ENCODE measurements around the gene MPP4.

MPP4 gene

DNA sequence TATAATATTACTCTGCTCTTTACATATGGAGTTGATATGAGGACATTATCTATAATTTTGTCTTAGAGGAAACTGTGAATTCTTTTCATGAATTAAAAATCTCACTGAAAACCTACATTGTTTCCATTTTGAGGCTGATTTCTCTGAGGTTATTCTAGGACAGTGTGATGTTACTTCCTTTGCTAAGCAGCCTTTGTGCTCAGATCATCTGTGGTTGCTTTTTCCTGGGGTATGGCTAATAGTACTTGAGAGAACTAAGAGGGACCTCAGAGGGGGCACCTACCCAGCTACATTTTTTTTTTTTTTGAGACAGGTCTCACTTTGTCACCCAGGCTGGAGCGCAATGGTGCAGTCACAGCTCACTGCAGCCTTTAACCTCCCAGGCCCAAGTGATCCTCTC lies 8.7 kb upstream of the MPP4 start:
- Histone ChIP-seq H3K4me3 (ENCODE audit: low read depth in 1 of 2, low read length in 2 of 2) (no peak overlapping the region), H3K36me3 (ENCODE audit: control insufficient read depth in 1 of 2, insufficient read depth in 2 of 2, low read length in 2 of 2) (peaks cover 39 to 52% of the 10 kb centered on the region in 2 donors), H3K27ac (ENCODE audit: low read length) (no peak overlapping the region), H3K9me3 (ENCODE audit: control insufficient read depth in 1 of 2, low read length in 2 of 2) (no peaks in the 10 kb centered on the region), H3K27me3 (ENCODE audit: low read depth, low read length) (no peaks in the 10 kb centered on the region), H3K4me1 (ENCODE audit: control insufficient read depth in 1 of 2, insufficient read depth in 2 of 2, low read length in 2 of 2) (no peaks in the 10 kb centered on the region)

DNA sequence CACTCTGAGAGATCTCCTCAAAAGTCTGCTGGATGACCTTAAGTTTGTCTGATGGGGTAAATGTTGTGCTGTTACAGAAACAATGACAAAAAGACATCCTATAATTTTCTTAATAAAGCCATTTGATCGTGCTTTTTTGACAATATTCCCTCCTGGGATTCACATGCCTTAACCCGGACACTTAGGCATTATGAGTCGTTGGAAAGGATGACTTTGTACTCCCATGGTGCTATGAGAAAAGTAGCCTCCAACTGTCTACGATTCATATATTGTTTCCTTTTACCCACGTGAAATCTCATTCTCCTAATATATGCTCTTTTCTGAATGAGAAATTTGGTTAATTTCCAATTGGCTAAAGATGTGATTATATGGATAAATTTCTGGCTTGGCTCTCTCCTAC lies 6.1 kb upstream of the MPP4 start:
- no peak overlapping the region for H3K27ac ChIP-seq (ENCODE audit: low read length)
- no peak overlapping the region for H3K4me3 ChIP-seq (ENCODE audit: low read depth in 1 of 2, low read length in 2 of 2)
- no peaks in the 10 kb centered on the region for H3K9me3 ChIP-seq (ENCODE audit: control insufficient read depth in 1 of 2, low read length in 2 of 2)
- no peaks in the 10 kb centered on the region for H3K27me3 ChIP-seq (ENCODE audit: low read depth, low read length)
- no peaks in the 10 kb centered on the region for H3K4me1 ChIP-seq (ENCODE audit: control insufficient read depth in 1 of 2, insufficient read depth in 2 of 2, low read length in 2 of 2)
- peaks cover 36 to 50% of the 10 kb centered on the region in 2 donors for H3K36me3 ChIP-seq (ENCODE audit: control insufficient read depth in 1 of 2, insufficient read depth in 2 of 2, low read length in 2 of 2)

DNA sequence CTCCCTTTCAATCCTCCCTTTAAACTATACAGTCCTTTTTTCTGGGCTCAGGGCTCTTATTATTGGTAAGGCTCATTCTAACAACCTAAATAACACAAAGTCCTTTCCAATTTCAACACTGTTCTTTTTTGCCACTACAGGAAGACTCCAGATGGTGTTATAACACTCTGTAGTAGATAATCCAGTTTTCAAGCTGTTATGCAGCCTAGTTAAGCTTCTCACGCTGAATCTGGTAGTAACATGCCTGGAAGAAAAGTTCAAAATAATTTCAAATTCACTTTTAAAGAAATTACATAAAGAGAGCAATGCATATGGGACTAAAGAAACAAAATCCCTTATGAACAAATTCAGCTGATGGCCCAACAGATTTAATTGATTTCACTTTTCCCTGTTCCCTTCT lies 3.2 kb upstream of the MPP4 start:
- Histone ChIP-seq H3K27me3 (ENCODE audit: low read depth, low read length) (no peaks in the 10 kb centered on the region), H3K36me3 (ENCODE audit: control insufficient read depth in 1 of 2, insufficient read depth in 2 of 2, low read length in 2 of 2) (peaks cover 27 to 34% of the 10 kb centered on the region in 2 donors), H3K9me3 (ENCODE audit: control insufficient read depth in 1 of 2, low read length in 2 of 2) (no peaks in the 10 kb centered on the region), H3K27ac (ENCODE audit: low read length) (no peak overlapping the region), H3K4me1 (ENCODE audit: control insufficient read depth in 1 of 2, insufficient read depth in 2 of 2, low read length in 2 of 2) (peaks cover 0 to 4% of the 10 kb centered on the region in 2 donors), H3K4me3 (ENCODE audit: low read depth in 1 of 2, low read length in 2 of 2) (no peak overlapping the region)

DNA sequence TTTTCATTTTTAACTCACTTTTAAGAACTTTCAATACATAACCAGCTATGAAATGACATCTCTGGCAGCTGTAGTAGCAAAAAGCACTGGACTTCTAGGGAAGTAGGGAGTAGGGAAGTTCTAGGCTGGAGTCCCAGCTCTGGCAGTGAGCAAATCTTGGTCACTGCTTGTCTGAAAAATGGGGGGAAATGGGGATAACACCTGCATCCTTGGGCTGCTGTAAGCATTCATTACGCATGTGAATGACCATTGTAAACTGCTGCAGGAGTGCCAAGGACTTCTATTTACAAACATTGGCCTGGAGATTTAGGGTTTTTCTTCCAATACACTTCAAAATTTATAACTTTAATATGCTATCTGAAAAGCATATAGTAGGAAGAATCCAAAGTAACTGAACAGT lies 972 bp upstream of the MPP4 start:
- Histone ChIP-seq H3K9me3 (ENCODE audit: control insufficient read depth in 1 of 2, low read length in 2 of 2) (no peaks in the 10 kb centered on the region), H3K4me3 (ENCODE audit: low read depth in 1 of 2, low read length in 2 of 2) (no peak overlapping the region), H3K27ac (ENCODE audit: low read length) (no peak overlapping the region), H3K36me3 (ENCODE audit: control insufficient read depth in 1 of 2, insufficient read depth in 2 of 2, low read length in 2 of 2) (peaks cover 19% of the 10 kb centered on the region in 2 donors), H3K27me3 (ENCODE audit: low read depth, low read length) (no peaks in the 10 kb centered on the region), H3K4me1 (ENCODE audit: control insufficient read depth in 1 of 2, insufficient read depth in 2 of 2, low read length in 2 of 2) (peaks cover 0 to 4% of the 10 kb centered on the region in 2 donors)

DNA sequence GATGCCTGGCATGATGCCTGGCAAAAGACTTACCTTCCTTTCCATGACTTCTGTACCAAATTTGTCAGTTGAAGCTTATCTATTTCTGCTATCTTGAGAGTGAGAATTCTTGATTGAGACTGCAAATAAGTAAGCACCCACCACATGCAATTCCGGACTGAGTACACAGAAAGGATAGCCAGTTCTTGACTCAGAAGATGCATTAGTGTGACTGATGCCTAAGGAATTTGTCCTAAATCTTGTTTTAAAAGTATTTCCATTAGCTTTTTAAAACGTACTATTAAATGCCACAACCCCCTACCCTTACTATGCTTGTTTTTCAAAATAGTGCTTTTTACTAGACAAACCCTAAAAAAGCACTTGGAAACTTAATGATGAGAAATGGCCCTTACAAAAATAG lies 545 bp downstream of the MPP4 start:
- Histone ChIP-seq H3K27ac (ENCODE audit: low read length) (no peak overlapping the region), H3K9me3 (ENCODE audit: control insufficient read depth in 1 of 2, low read length in 2 of 2) (no peaks in the 10 kb centered on the region)

DNA sequence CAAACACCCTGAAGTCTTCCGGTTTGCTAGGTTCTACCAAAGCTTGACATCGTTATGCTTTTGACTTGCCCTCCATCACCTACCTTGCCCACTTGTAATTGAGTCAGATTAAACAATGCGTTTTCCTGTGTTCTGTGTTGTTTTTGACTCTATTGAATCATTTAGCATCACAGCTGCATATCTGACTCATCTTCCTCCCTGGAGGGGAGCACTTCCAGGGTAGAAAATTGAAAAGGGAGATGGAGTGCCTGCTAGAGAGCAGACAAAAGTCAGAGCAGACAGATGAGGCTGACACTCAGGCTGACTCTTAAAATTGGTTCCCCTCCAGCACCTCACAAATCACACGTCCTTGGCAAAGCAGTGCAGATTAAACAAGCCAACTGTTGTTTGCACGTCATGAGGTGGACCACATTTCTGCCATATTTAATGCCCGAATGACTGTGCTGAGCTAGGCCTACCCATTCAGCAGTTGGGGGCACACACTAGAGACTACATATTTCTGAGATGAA lies 2.2 kb downstream of the MPP4 start:
- Histone ChIP-seq H3K27me3 (ENCODE audit: low read depth, low read length) (no peaks in the 10 kb centered on the region), H3K9me3 (ENCODE audit: control insufficient read depth in 1 of 2, low read length in 2 of 2) (no peaks in the 10 kb centered on the region), H3K27ac (ENCODE audit: low read length) (no peak overlapping the region), H3K4me1 (ENCODE audit: control insufficient read depth in 1 of 2, insufficient read depth in 2 of 2, low read length in 2 of 2) (peaks cover 0 to 4% of the 10 kb centered on the region in 2 donors), H3K4me3 (ENCODE audit: low read depth in 1 of 2, low read length in 2 of 2) (no peak overlapping the region), H3K36me3 (ENCODE audit: control insufficient read depth in 1 of 2, insufficient read depth in 2 of 2, low read length in 2 of 2) (peaks cover 8 to 9% of the 10 kb centered on the region in 2 donors)

More for the DNA sequence above, 545 bp downstream of the MPP4 start:
- Histone ChIP-seq H3K4me3 (ENCODE audit: low read depth in 1 of 2, low read length in 2 of 2) (no peak overlapping the region), H3K36me3 (ENCODE audit: control insufficient read depth in 1 of 2, insufficient read depth in 2 of 2, low read length in 2 of 2) (peaks cover 12 to 13% of the 10 kb centered on the region in 2 donors), H3K4me1 (ENCODE audit: control insufficient read depth in 1 of 2, insufficient read depth in 2 of 2, low read length in 2 of 2) (peaks cover 0 to 4% of the 10 kb centered on the region in 2 donors), H3K27me3 (ENCODE audit: low read depth, low read length) (no peaks in the 10 kb centered on the region)

DNA sequence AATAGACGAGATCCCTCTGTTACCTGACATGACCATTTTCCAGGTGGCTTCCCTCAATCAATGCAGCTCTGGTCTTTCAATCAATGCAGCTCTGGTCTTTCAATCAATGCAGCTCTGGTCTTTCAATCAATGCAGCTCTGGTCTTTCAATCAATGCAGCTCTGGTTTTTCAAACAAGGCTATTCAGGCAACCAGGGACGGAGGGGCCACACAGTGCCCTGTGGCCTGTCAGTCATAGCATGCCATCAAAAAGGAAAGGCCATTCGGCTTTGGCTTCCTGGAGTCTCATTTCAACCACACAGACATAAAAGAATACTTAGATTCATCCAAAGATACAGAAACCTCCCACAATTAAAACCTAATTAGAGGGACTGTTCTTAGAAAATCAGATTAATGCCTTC lies 13.3 kb downstream of the MPP4 start:
- no peaks in the 10 kb centered on the region for H3K36me3 ChIP-seq (ENCODE audit: control insufficient read depth in 1 of 2, insufficient read depth in 2 of 2, low read length in 2 of 2)
- no peak overlapping the region for H3K4me3 ChIP-seq (ENCODE audit: low read depth in 1 of 2, low read length in 2 of 2)
- no peaks in the 10 kb centered on the region for H3K4me1 ChIP-seq (ENCODE audit: control insufficient read depth in 1 of 2, insufficient read depth in 2 of 2, low read length in 2 of 2)
- H3K9me3 ChIP-seq (ENCODE audit: control insufficient read depth in 1 of 2, low read length in 2 of 2), result no peaks in the 10 kb centered on the region
- no peaks in the 10 kb centered on the region for H3K27me3 ChIP-seq (ENCODE audit: low read depth, low read length)
- H3K27ac ChIP-seq (ENCODE audit: low read length), result no peak overlapping the region

DNA sequence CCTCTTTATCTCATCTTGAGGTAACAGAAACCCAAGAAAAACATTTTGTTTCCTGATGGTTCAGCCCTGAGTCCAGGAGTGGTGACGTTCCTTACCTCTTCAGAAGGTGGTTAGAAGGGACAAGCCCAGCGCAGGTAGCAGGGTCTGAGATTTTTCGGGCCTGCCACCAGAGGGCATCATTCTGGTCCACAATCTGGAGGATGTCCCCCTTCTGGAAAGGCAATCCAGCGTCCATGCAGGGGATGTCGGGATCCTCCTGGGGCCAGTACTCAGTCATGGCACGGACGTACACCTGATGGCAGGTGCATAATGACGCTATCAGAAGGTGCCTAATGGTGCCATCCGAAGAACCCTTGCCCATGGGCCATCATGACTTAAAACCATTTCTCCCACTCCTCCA lies 17.7 kb downstream of the MPP4 start:
- Histone ChIP-seq H3K4me3 (ENCODE audit: low read depth in 1 of 2, low read length in 2 of 2) (no peak overlapping the region), H3K36me3 (ENCODE audit: control insufficient read depth in 1 of 2, insufficient read depth in 2 of 2, low read length in 2 of 2) (no peaks in the 10 kb centered on the region)

DNA sequence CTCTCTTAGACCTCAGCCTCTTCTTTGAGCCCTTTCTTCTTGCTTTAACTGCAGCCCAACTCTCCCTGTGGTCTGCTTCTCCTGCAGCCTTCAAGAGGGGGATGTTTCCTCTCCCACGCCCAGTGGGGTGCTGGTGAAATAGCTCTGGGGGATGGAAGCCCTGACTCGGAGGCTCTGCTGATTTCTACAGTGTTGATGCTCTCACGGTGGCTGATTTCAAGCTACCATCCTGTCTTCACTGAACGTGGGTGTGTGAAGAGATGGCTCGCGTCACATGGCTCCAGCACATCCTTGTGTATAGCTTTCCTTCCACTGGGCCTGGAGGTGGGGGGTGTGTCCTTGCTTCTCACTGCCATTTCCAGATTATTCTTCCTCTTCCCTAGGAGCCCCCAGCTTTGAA lies 20.0 kb downstream of the MPP4 start:
- Histone ChIP-seq H3K4me3 (ENCODE audit: low read depth in 1 of 2, low read length in 2 of 2) (no peak overlapping the region), H3K36me3 (ENCODE audit: control insufficient read depth in 1 of 2, insufficient read depth in 2 of 2, low read length in 2 of 2) (no peaks in the 10 kb centered on the region), H3K9me3 (ENCODE audit: control insufficient read depth in 1 of 2, low read length in 2 of 2) (no peaks in the 10 kb centered on the region), H3K4me1 (ENCODE audit: control insufficient read depth in 1 of 2, insufficient read depth in 2 of 2, low read length in 2 of 2) (no peaks in the 10 kb centered on the region), H3K27ac (ENCODE audit: low read length) (no peak overlapping the region), H3K27me3 (ENCODE audit: low read depth, low read length) (no peaks in the 10 kb centered on the region)

More for the DNA sequence above, 17.7 kb downstream of the MPP4 start:
- no peaks in the 10 kb centered on the region for H3K4me1 ChIP-seq (ENCODE audit: control insufficient read depth in 1 of 2, insufficient read depth in 2 of 2, low read length in 2 of 2)
- H3K27ac ChIP-seq (ENCODE audit: low read length), result no peak overlapping the region
- H3K27me3 ChIP-seq (ENCODE audit: low read depth, low read length), result no peaks in the 10 kb centered on the region
- H3K9me3 ChIP-seq (ENCODE audit: control insufficient read depth in 1 of 2, low read length in 2 of 2), result no peaks in the 10 kb centered on the region

DNA sequence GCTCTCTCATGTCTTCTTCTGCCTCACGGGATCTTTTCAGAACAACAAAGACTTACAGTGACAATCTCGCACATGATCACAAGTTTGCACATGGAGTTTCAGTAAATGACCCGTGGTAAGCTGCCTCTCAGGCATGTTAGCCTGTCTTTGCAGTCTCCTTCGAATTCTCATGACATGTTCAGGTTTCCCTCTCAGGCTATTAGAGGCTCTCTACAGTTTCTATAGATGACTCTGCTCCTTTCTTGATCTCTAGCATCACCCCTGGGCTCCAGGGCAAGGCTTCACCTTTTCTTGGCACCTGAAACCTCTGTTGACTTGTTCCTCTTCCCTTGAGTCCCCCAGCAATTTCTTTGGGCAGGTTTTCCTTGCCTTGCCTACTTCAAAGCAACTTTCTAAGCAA lies 23.0 kb downstream of the MPP4 start:
- no peak overlapping the region for H3K4me3 ChIP-seq (ENCODE audit: low read depth in 1 of 2, low read length in 2 of 2)
- no peaks in the 10 kb centered on the region for H3K9me3 ChIP-seq (ENCODE audit: control insufficient read depth in 1 of 2, low read length in 2 of 2)
- no peak overlapping the region for H3K27ac ChIP-seq (ENCODE audit: low read length)
- H3K4me1 ChIP-seq (ENCODE audit: control insufficient read depth in 1 of 2, insufficient read depth in 2 of 2, low read length in 2 of 2), result no peaks in the 10 kb centered on the region
- no peaks in the 10 kb centered on the region for H3K27me3 ChIP-seq (ENCODE audit: low read depth, low read length)
- H3K36me3 ChIP-seq (ENCODE audit: control insufficient read depth in 1 of 2, insufficient read depth in 2 of 2, low read length in 2 of 2), result no peaks in the 10 kb centered on the region

DNA sequence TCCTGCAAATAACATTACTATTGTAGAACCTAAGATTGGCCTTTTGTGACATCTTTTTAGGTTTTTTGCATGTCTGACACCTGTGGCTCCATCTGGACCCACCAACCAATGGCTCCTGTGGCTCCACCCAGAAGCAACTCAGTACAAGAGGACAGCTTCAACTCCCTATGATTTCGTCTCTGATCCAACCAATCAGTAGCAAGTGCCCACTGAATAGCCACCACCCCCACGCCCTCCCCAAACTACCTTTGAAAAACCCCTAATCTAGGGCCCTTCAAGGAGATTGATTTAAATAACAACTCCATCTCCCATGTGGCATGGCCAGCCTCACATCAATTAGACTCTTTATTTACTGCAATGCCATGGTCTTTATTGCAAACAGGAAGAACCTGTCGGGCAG lies 23.6 kb downstream of the MPP4 start:
- no peaks in the 10 kb centered on the region for H3K27me3 ChIP-seq (ENCODE audit: low read depth, low read length)
- H3K4me1 ChIP-seq (ENCODE audit: control insufficient read depth in 1 of 2, insufficient read depth in 2 of 2, low read length in 2 of 2), result no peaks in the 10 kb centered on the region
- H3K27ac ChIP-seq (ENCODE audit: low read length), result no peak overlapping the region
- no peaks in the 10 kb centered on the region for H3K36me3 ChIP-seq (ENCODE audit: control insufficient read depth in 1 of 2, insufficient read depth in 2 of 2, low read length in 2 of 2)
- no peak overlapping the region for H3K4me3 ChIP-seq (ENCODE audit: low read depth in 1 of 2, low read length in 2 of 2)
- H3K9me3 ChIP-seq (ENCODE audit: control insufficient read depth in 1 of 2, low read length in 2 of 2), result no peaks in the 10 kb centered on the region

DNA sequence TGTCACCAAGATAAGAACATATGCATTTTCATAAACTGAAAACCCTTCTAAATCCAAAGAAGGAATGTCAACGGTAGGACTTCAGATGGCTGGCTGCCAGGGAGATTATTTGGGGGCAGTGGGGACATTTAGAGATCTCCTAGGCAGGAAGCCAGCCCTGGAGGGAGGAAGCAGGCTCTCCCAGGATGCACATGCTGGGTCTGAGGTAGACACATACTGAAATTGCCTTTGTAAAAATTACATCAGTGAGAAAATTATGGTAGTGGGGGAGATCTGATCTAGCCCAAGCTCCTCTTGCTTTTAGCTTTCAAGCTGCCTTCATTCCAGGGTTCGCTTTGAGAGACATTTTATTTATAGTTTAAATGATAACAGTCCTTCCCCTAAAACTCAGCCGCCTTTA lies 24.1 kb downstream of the MPP4 start:
- Histone ChIP-seq H3K27ac (ENCODE audit: low read length) (no peak overlapping the region), H3K27me3 (ENCODE audit: low read depth, low read length) (no peaks in the 10 kb centered on the region), H3K36me3 (ENCODE audit: control insufficient read depth in 1 of 2, insufficient read depth in 2 of 2, low read length in 2 of 2) (no peaks in the 10 kb centered on the region), H3K4me3 (ENCODE audit: low read depth in 1 of 2, low read length in 2 of 2) (no peak overlapping the region), H3K9me3 (ENCODE audit: control insufficient read depth in 1 of 2, low read length in 2 of 2) (no peaks in the 10 kb centered on the region), H3K4me1 (ENCODE audit: control insufficient read depth in 1 of 2, insufficient read depth in 2 of 2, low read length in 2 of 2) (no peaks in the 10 kb centered on the region)
